ENCODE results near the gene LIMS2.

DNA sequence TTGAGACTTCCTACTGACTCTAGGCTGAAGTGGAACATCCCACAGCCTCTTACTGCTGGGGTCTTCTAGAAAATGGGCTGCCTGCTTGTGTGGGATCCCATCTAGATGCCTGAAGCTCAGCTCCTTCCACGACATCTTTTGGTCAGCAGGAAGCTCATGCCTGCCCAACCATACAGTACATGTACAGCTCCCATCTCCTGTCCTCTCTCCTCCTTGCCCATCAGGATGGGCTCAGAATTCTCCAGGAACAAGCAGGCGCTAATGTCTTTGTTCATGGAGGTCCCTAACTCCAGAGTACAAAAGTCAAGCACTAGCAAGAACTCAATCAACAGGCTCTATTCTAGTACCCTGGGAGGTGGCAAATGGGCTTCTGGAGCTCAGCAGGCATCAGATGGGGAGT, 61.1 kb downstream of the LIMS2 start:
- TF ChIP-seq, protein P1, sequence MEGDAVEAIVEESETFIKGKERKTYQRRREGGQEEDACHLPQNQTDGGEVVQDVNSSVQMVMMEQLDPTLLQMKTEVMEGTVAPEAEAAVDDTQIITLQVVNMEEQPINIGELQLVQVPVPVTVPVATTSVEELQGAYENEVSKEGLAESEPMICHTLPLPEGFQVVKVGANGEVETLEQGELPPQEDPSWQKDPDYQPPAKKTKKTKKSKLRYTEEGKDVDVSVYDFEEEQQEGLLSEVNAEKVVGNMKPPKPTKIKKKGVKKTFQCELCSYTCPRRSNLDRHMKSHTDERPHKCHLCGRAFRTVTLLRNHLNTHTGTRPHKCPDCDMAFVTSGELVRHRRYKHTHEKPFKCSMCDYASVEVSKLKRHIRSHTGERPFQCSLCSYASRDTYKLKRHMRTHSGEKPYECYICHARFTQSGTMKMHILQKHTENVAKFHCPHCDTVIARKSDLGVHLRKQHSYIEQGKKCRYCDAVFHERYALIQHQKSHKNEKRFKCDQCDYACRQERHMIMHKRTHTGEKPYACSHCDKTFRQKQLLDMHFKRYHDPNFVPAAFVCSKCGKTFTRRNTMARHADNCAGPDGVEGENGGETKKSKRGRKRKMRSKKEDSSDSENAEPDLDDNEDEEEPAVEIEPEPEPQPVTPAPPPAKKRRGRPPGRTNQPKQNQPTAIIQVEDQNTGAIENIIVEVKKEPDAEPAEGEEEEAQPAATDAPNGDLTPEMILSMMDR (optimal IDR thresholded peaks at IDR 0.05 in 1 of 3, IDR thresholded peaks at IDR 0.05 in 1 of 3, conservative IDR thresholded peaks at IDR 0.05 in 1 of 3; ENCODE audit: extremely low read depth in 1 of 3, insufficient read depth in 2 of 3, low read length in 3 of 3): no peak
- no peak for TF ChIP-seq EZH2 (IDR thresholded peaks at IDR 0.05; ENCODE audit: low read length)
